Caki2 (cell line): ENCODE data around the gene NFATC4. TPM values are rescaled to one million over a fixed set of nuclear protein-coding genes. Genes with fewer than 3 reads are reported as not detected.

ENCODE experiments used
- DNase-seq: peaks from one replicate; pipeline ENCODE4 v3.0.0-alpha.2; 2015; ENCODE audit warnings: low read depth
- in situ Hi-C: cut with HindIII; loops from 2 replicates; pipeline ENCODE4 v1.10.0; 2016; ENCODE audit warnings: low sequenced_read_pairs, low pct_unique_long_range_greater_than_20kb, mixed read lengths
- total RNA-seq: library from RNA; depleted of rRNA; stranded (reverse); fragments of >200 nt; shearing (Covaris generic); gene quantifications from 2 replicates; pipeline ENCODE4 v1.2.3, GENCODE V29; 2014; ENCODE audit warnings: low replicate concordance

Gene NFATC4
- total RNA-seq, 1 experiment from 2014 or later: not detected

GRCh38 chr14:24415421-24416253 is 47.7 kb downstream of the NFATC4 start:
- no peak for DNase-seq
- in situ Hi-C loops: no loop called here

- in situ Hi-C loops: no loop called here
These were observed 48.4 kb downstream of the NFATC4 start for GRCh38 chr14:24416254-24416931.

GRCh38 chr14:24416932-24417619 is 49.1 kb downstream of the NFATC4 start:
- DNase-seq: no peak
- in situ Hi-C loops: no loop called here

More at GRCh38 chr14:24416254-24416931, 48.4 kb downstream of the NFATC4 start:
- DNase-seq: no peak

GRCh38 chr14:24417832-24418491 is 50.0 kb downstream of the NFATC4 start:
- DNase-seq: no peak
- in situ Hi-C loops: no loop called here

- in situ Hi-C loops: no loop called here
- DNase-seq: no peak
These were observed 50.5 kb downstream of the NFATC4 start for GRCh38 chr14:24418492-24418873.

- no peak for DNase-seq
- in situ Hi-C loops: no loop called here
These were observed 54.3 kb downstream of the NFATC4 start for GRCh38 chr14:24422261-24422660.

- in situ Hi-C loops: no loop called here
- DNase-seq: no peak
These were observed 55.0 kb downstream of the NFATC4 start for GRCh38 chr14:24422694-24423601.

DNA sequence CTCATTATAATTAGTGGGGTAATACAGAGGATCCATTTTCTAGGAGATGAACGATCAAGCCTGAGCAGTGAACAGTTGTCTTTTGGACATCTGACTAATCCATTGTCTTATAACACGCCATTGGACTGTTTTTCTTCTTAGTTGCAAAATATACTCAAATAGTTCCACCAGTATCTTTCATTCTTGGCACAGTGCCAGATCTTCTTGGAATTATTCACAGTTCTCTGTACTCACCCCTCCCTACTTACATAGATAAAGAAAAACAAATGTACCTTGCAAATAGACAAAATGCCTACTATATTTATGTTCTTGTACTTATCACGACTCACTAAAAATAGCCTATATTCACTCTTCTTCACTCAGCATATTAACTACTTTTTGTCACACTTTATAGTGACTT is 57.7 kb downstream of the NFATC4 start:
- DNase-seq: no peak
- in situ Hi-C loops: no loop called here

DNA sequence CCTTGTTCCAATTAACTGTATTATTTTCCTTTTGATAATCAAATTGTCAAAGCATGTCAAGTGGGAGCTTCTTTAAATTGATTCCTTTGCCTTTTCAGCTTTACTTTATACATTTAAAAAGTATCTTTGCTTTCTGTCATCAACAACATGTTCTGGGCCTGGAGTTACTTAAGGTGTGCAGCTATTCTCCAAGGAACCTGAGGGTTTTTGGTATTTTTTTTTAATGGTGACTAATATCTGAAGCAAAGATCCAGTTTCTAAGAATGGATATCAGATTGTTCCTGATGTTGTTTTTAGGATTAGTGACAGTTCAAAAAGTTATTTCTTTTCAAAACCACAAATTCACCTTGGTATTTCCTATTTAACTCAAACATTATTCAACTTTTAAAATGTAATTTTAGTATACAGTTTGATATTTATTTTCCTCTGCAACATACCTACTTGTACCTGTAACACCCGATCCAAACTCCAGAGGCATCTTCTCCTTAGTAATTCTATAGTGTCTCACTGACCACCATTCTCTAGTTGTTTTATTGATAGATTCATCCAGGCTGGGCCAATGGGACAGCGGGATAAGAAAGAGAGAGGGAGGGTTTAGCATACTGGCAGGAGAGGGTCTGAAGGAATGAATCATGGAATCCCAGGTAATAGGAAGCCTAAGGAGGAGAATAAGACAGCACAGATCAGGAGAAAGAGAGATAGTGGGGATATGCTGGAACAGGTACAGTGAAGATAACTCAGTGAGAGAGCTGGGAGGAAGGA is 58.3 kb downstream of the NFATC4 start:
- DNase-seq: no peak
- in situ Hi-C loops: no loop called here

- in situ Hi-C loops: no loop called here
- no peak for DNase-seq
These were observed 59.0 kb downstream of the NFATC4 start for GRCh38 chr14:24426912-24427536.

- no peak for DNase-seq
- in situ Hi-C loops: no loop called here
These were observed 59.8 kb downstream of the NFATC4 start for GRCh38 chr14:24427537-24428508.

DNA sequence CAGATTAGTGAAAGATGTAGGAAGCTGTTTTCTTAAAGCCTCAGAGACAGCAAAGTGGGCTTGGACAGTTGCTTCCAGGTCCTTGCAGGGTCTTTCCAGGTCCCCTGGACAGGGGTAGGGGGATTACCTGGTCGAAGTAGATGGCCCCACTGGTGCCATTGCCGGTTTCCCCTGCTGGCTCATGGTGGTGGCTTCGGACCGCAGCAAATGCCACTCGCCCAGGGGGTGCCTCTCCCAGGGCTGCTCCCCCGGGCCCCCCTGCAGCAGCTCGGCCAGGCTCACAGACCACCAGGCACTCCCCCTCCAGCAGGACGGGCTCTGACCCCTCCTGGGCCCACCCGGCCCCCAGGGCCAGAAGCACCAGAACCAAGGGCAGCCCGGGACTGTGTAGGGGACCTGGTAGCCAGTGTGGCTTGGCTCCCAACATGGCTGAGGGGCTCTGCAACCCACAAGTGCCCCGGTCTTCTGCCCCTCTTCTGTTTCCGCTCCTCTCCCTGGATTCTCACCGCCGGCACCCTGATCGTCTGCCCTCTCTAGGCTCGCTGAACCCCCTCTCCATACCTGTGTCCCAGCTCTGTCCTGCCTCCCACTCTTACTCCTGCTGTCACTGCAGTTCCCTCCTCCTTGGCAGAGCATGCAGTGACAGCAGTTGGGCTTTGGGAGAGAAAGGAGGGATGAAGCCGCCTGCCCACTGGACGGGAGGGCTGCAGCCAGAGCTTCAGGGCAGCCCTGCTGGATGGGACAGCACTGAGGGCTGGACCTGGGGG is 60.8 kb downstream of the NFATC4 start:
- in situ Hi-C loops: no loop called here
- no peak for DNase-seq
